Coronary artery (tissue), 2 donors: Measurements from ENCODE around the gene PRKCZ.

Source experiments
- DNase-seq: peaks from one replicate; pipeline ENCODE4 v3.0.0-alpha.2; 2017; ENCODE audit warnings: low spot score
- H3K27ac ChIP-seq, 2 donors: fragments of 200-600 bp; sonication (generic); one replicate each; pipeline ENCODE4 v1.5.1; 2016 to 2019
- H3K4me3 ChIP-seq: fragments of 200-600 bp; sonication (generic); 2 replicates; pipeline ENCODE4 v1.5.1; 2016; ENCODE audit warnings: mild to moderate bottlenecking, moderate library complexity
- CTCF ChIP-seq: fragments of 200-600 bp; sonication (generic); IDR thresholded peaks from one replicate; pipeline ENCODE4 v1.5.1; 2019; ENCODE audit warnings: antibody characterized with exemption

The PRKCZ gene

GRCh38 chr1:2059290-2059953, 9.2 kb downstream of the PRKCZ start:
- DNase-seq: no peak
- TF ChIP-seq CTCF: no peak
- H3K4me3 ChIP-seq: no peak overlapping the region
- no peak overlapping the region for H3K27ac ChIP-seq

- no peak for TF ChIP-seq CTCF
- DNase-seq: no peak
- no peak overlapping the region for H3K4me3 ChIP-seq
- H3K27ac ChIP-seq: no peak overlapping the region
These were observed 9.9 kb downstream of the PRKCZ start for GRCh38 chr1:2060072-2060471.

GRCh38 chr1:2060535-2060934, 10.3 kb downstream of the PRKCZ start:
- H3K27ac ChIP-seq: no peak overlapping the region
- TF ChIP-seq CTCF: no peak
- no peak overlapping the region for H3K4me3 ChIP-seq
- no peak for DNase-seq

- no peak for DNase-seq
- Histone ChIP-seq H3K4me3 (no peak overlapping the region), H3K27ac (no peak overlapping the region)
- no peak for TF ChIP-seq CTCF
These were observed 11.0 kb downstream of the PRKCZ start for GRCh38 chr1:2061065-2061778.

GRCh38 chr1:2065699-2066098, 15.5 kb downstream of the PRKCZ start:
- H3K27ac ChIP-seq: no peak overlapping the region
- DNase-seq: no peak

GRCh38 chr1:2067393-2067792, 17.2 kb downstream of the PRKCZ start:
- no peak for DNase-seq
- Histone ChIP-seq H3K27ac (no peak overlapping the region), H3K4me3 (no peak overlapping the region)
- no peak for TF ChIP-seq CTCF

More at GRCh38 chr1:2065699-2066098, 15.5 kb downstream of the PRKCZ start:
- no peak overlapping the region for H3K4me3 ChIP-seq
- TF ChIP-seq CTCF: no peak

GRCh38 chr1:2067981-2068380, 17.8 kb downstream of the PRKCZ start:
- DNase-seq: no peak
- Histone ChIP-seq H3K4me3 (no peak overlapping the region), H3K27ac (no peak overlapping the region)
- TF ChIP-seq CTCF: no peak
